ENCODE results near the gene TOMM22.

The TOMM22 gene

GRCh38 chr22:38696606-38697424 is 15.1 kb downstream of the TOMM22 start:
- H3K4me3 ChIP-seq (ENCODE audit: insufficient read length, low read depth) = no peak overlapping the region
- DNase-seq (ENCODE audit: low read depth, low spot score) = no peak
- H3K9me3 ChIP-seq (ENCODE audit: insufficient read depth, low read length) = no peaks in the 10 kb centered on the region
- H3K4me1 ChIP-seq (ENCODE audit: insufficient read depth, insufficient read length) = peaks cover 2% of the 10 kb centered on the region
- TF ChIP-seq YY1 (IDR thresholded peaks at IDR 0.05; ENCODE audit: insufficient read depth, insufficient read length) (no peak), ZNF274 (IDR thresholded peaks at IDR 0.05; ENCODE audit: low read depth, low read length) (no peak), SUZ12 (IDR thresholded peaks at IDR 0.05; ENCODE audit: extremely low read depth, insufficient read depth, insufficient read length) (no peak)
- no peak overlapping the region for H3K9ac ChIP-seq (ENCODE audit: insufficient read length, low read depth)
- H3K36me3 ChIP-seq (ENCODE audit: insufficient read depth, insufficient read length, low read length) = peaks cover 46% of the 10 kb centered on the region
- no peaks in the 10 kb centered on the region for H3K27me3 ChIP-seq (ENCODE audit: insufficient read depth, insufficient read length)

DNA sequence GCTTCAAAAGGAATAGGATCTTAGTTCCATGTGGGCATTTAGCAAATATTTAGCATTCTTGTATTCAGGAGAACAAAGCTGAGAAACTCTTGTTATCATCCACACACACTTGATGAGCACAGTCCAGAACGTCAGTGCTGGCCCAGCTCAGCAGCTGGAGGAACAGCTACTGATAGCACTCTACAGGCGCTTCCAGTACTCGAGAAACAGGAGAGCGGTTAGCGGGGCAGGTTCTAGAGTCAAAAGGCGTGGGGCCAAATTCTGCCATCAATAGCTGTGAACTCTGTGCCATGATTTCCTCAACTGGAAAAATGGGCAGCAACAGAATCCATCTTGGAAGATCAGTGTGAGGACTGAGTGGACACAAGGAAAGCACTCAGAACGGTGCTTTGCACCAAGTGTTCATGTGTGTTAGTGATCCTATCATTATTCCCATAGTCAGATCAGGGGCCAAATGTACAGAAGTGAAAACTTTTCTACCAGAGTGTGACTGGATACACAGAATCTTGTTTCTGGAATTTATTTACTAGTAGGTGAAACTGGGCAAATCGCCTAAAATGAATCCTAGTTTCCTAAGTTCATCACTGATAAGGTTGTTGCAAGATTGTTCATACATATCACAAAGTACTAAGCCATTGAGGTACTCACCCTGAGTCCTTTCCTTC is 15.8 kb downstream of the TOMM22 start:
- TF ChIP-seq SUZ12 (IDR thresholded peaks at IDR 0.05; ENCODE audit: extremely low read depth, insufficient read depth, insufficient read length) = no peak
- no peak for TF ChIP-seq ZNF274 (IDR thresholded peaks at IDR 0.05; ENCODE audit: low read depth, low read length)
- no peak for TF ChIP-seq YY1 (IDR thresholded peaks at IDR 0.05; ENCODE audit: insufficient read depth, insufficient read length)
- Histone ChIP-seq H3K27me3 (ENCODE audit: insufficient read depth, insufficient read length) (no peaks in the 10 kb centered on the region), H3K4me3 (ENCODE audit: insufficient read length, low read depth) (no peak overlapping the region), H3K9me3 (ENCODE audit: insufficient read depth, low read length) (no peaks in the 10 kb centered on the region), H3K36me3 (ENCODE audit: insufficient read depth, insufficient read length, low read length) (peaks cover 41% of the 10 kb centered on the region), H3K9ac (ENCODE audit: insufficient read length, low read depth) (no peak overlapping the region), H3K4me1 (ENCODE audit: insufficient read depth, insufficient read length) (peaks cover 3% of the 10 kb centered on the region)
- DNase-seq (ENCODE audit: low read depth, low spot score) = no peak

DNA sequence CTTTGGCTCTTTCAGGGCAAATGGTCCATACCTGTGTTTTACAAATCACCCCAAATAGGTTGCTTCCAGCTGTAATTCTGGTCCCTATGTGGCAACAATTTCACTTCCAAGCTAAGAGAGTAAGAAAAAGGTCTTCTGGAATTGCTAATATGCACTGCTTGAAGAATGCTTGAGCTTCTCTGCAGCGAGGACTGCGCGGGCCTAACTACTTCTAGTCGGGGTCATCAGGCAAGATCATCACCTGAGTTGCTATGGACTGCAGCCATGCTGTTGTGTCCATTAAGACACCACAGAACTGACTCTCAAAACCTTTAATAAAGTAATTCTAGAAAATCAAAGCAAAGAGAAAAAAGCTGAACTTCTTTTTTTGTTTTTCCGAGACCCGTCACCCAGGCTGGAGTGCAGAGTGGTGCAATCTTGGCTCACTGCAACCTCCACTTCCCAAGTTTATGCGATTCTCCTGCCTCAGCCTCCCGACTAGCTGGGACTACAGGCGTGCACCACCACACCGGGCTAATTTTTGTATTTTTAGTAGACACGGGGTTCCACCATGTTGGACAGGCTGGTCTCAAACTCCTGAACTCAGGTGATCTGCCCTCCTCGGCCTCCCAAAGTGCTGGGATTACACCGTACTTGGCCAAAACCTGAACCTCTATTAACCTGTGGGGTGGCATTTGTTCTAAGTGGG is 16.8 kb downstream of the TOMM22 start:
- Histone ChIP-seq H3K36me3 (ENCODE audit: insufficient read depth, insufficient read length, low read length) (peaks cover 33% of the 10 kb centered on the region), H3K4me1 (ENCODE audit: insufficient read depth, insufficient read length) (peaks cover 4% of the 10 kb centered on the region), H3K9me3 (ENCODE audit: insufficient read depth, low read length) (no peaks in the 10 kb centered on the region), H3K27me3 (ENCODE audit: insufficient read depth, insufficient read length) (no peaks in the 10 kb centered on the region), H3K4me3 (ENCODE audit: insufficient read length, low read depth) (peak overlapping the region; percentile 80), H3K9ac (ENCODE audit: insufficient read length, low read depth) (no peak overlapping the region)
- TF ChIP-seq ZNF274 (IDR thresholded peaks at IDR 0.05; ENCODE audit: low read depth, low read length) (no peak), YY1 (IDR thresholded peaks at IDR 0.05; ENCODE audit: insufficient read depth, insufficient read length) (no peak), SUZ12 (IDR thresholded peaks at IDR 0.05; ENCODE audit: extremely low read depth, insufficient read depth, insufficient read length) (no peak)
- DNase-seq (ENCODE audit: low read depth, low spot score) = no peak

GRCh38 chr22:38699143-38699542 is 17.4 kb downstream of the TOMM22 start:
- peaks cover 4% of the 10 kb centered on the region for H3K4me1 ChIP-seq (ENCODE audit: insufficient read depth, insufficient read length)
- DNase-seq (ENCODE audit: low read depth, low spot score) = no peak
- peak overlapping the region; percentile 80 for H3K4me3 ChIP-seq (ENCODE audit: insufficient read length, low read depth)
- TF ChIP-seq ZNF274 (IDR thresholded peaks at IDR 0.05; ENCODE audit: low read depth, low read length) (no peak), YY1 (IDR thresholded peaks at IDR 0.05; ENCODE audit: insufficient read depth, insufficient read length) (no peak), SUZ12 (IDR thresholded peaks at IDR 0.05; ENCODE audit: extremely low read depth, insufficient read depth, insufficient read length) (no peak)
- H3K27me3 ChIP-seq (ENCODE audit: insufficient read depth, insufficient read length) = no peaks in the 10 kb centered on the region
- no peaks in the 10 kb centered on the region for H3K9me3 ChIP-seq (ENCODE audit: insufficient read depth, low read length)
- peaks cover 29% of the 10 kb centered on the region for H3K36me3 ChIP-seq (ENCODE audit: insufficient read depth, insufficient read length, low read length)
- H3K9ac ChIP-seq (ENCODE audit: insufficient read length, low read depth) = peak overlapping the region; percentile 86

- H3K4me3 ChIP-seq (ENCODE audit: insufficient read length, low read depth) = peak overlapping the region; percentile 80
- peaks cover 4% of the 10 kb centered on the region for H3K4me1 ChIP-seq (ENCODE audit: insufficient read depth, insufficient read length)
- no peak for DNase-seq (ENCODE audit: low read depth, low spot score)
- H3K9me3 ChIP-seq (ENCODE audit: insufficient read depth, low read length) = no peaks in the 10 kb centered on the region
- H3K27me3 ChIP-seq (ENCODE audit: insufficient read depth, insufficient read length) = no peaks in the 10 kb centered on the region
- no peak for TF ChIP-seq SUZ12 (IDR thresholded peaks at IDR 0.05; ENCODE audit: extremely low read depth, insufficient read depth, insufficient read length)
- TF ChIP-seq ZNF274 (IDR thresholded peaks at IDR 0.05; ENCODE audit: low read depth, low read length) = no peak
- no peak for TF ChIP-seq YY1 (IDR thresholded peaks at IDR 0.05; ENCODE audit: insufficient read depth, insufficient read length)
- peaks cover 26% of the 10 kb centered on the region for H3K36me3 ChIP-seq (ENCODE audit: insufficient read depth, insufficient read length, low read length)
- peak overlapping the region; percentile 86 for H3K9ac ChIP-seq (ENCODE audit: insufficient read length, low read depth)
These were observed 18.0 kb downstream of the TOMM22 start for GRCh38 chr22:38699784-38700183.

DNA sequence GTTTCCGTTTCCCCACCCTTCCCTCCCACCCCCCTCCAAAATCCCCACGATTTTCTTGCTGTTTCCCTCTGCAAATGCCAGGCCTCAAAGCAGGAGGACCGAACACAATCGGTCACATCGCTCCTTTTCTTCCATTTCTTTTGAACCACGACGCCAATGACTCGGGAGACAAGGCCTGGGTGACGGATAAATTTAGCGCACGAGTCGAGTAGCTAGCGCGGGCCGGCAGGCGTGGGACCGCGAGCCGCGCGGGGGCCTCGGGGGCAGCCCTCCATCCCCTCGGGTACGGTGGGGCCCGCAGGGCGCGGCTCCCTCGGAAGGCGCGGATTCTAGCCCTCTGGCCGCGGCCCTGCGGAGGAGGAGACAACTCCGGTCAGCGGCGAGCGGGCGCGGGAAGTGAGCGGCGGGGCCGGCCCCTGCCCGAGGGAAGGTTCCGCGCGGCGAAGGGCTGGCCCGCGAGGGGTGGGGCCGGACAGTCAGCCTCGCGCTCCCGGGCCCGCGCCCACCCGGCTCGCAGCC is 18.6 kb downstream of the TOMM22 start:
- H3K4me1 ChIP-seq (ENCODE audit: insufficient read depth, insufficient read length) = peaks cover 4% of the 10 kb centered on the region
- H3K4me3 ChIP-seq (ENCODE audit: insufficient read length, low read depth) = peak overlapping the region; percentile 80
- no peaks in the 10 kb centered on the region for H3K9me3 ChIP-seq (ENCODE audit: insufficient read depth, low read length)
- no peaks in the 10 kb centered on the region for H3K27me3 ChIP-seq (ENCODE audit: insufficient read depth, insufficient read length)
- DNase-seq (ENCODE audit: low read depth, low spot score) = no peak
- peaks cover 26% of the 10 kb centered on the region for H3K36me3 ChIP-seq (ENCODE audit: insufficient read depth, insufficient read length, low read length)
- peak overlapping the region; percentile 86 for H3K9ac ChIP-seq (ENCODE audit: insufficient read length, low read depth)
- TF ChIP-seq SUZ12 (IDR thresholded peaks at IDR 0.05; ENCODE audit: extremely low read depth, insufficient read depth, insufficient read length) (no peak), ZNF274 (IDR thresholded peaks at IDR 0.05; ENCODE audit: low read depth, low read length) (no peak), YY1 (IDR thresholded peaks at IDR 0.05; ENCODE audit: insufficient read depth, insufficient read length) (no peak)

Measured in NT2/D1 (cell line).